ENCODE results near the gene TGM6.
"Not testable (repeated sequence)": the region's sequence is repeated elsewhere in the genome, so short reads cannot be mapped to it uniquely, and the experiment has no call there.

TGM6 gene

GRCh38 chr20:2399390-2399789 lies 18.7 kb downstream of the TGM6 start:
- DNase-seq = no peak

GRCh38 chr20:2400290-2400689 lies 19.6 kb downstream of the TGM6 start:
- DNase-seq = no peak

GRCh38 chr20:2401527-2401926 lies 20.8 kb downstream of the TGM6 start:
- DNase-seq = no peak

GRCh38 chr20:2402271-2402980 lies 21.7 kb downstream of the TGM6 start:
- peak; percentile 40 for DNase-seq

GRCh38 chr20:2403291-2404052 lies 22.8 kb downstream of the TGM6 start:
- no peak for DNase-seq

GRCh38 chr20:2405693-2406065 lies 25.0 kb downstream of the TGM6 start:
- DNase-seq = no peak

GRCh38 chr20:2407355-2407754 lies 26.7 kb downstream of the TGM6 start:
- not testable (repeated sequence) for DNase-seq

GRCh38 chr20:2408111-2408510 lies 27.4 kb downstream of the TGM6 start:
- DNase-seq = no peak

- DNase-seq = no peak
These were observed 36.0 kb downstream of the TGM6 start for GRCh38 chr20:2416541-2417212.

GRCh38 chr20:2417213-2417541 lies 36.5 kb downstream of the TGM6 start:
- no peak for DNase-seq

- no peak for DNase-seq
These were observed 37.7 kb downstream of the TGM6 start for GRCh38 chr20:2418388-2418787.

GRCh38 chr20:2420510-2420909 lies 39.8 kb downstream of the TGM6 start:
- DNase-seq = no peak

GRCh38 chr20:2421247-2421646 lies 40.5 kb downstream of the TGM6 start:
- no peak for DNase-seq

GRCh38 chr20:2429051-2429450 lies 48.4 kb downstream of the TGM6 start:
- no peak for DNase-seq

- no peak for DNase-seq
These were observed 49.8 kb downstream of the TGM6 start for GRCh38 chr20:2430538-2430937.

GRCh38 chr20:2431185-2431584 lies 50.5 kb downstream of the TGM6 start:
- no peak for DNase-seq

- DNase-seq = no peak
These were observed 66.1 kb downstream of the TGM6 start for GRCh38 chr20:2446845-2447244.

GRCh38 chr20:2449386-2449785 lies 68.7 kb downstream of the TGM6 start:
- DNase-seq = no peak

- DNase-seq = no peak
These were observed 70.7 kb downstream of the TGM6 start for GRCh38 chr20:2451422-2451821.

GRCh38 chr20:2451939-2452732 lies 71.4 kb downstream of the TGM6 start:
- peak; percentile 65 for DNase-seq

- no peak for DNase-seq
These were observed 73.1 kb downstream of the TGM6 start for GRCh38 chr20:2453792-2454191.

GRCh38 chr20:2455771-2456497 lies 75.2 kb downstream of the TGM6 start:
- no peak for DNase-seq
